Calu3 (cell line): Measurements from ENCODE around the gene HEATR3. TPM values are rescaled to one million over a fixed set of nuclear protein-coding genes. Genes with fewer than 3 reads are reported as not detected.

Experiments used
- BruUV-seq: library from RNA; stranded (reverse); fragments of 400-500 nt; replicated peaks from 2 replicates; lab custom pipeline; 2021; lab: Mats Ljungman, UMichigan
- CTCF ChIA-PET: fragments of 300-600 bp; sonication (Branson Sonifier 250); formaldehyde crosslinking; loops from one replicate; lab custom pipeline; 2022; ENCODE audit warnings: antibody characterized with exemption; lab: Charles Lee
- DNase-seq: peaks from one replicate; pipeline ENCODE4 v3.0.0; 2022
- H3K27ac Mint-ChIP-seq: one replicate; pipeline ENCODE4 v1.8.0; 2022; ENCODE audit warnings: mixed read lengths; ENCODE audit not compliant: unreplicated experiment
- H3K27me3 Mint-ChIP-seq: one replicate; pipeline ENCODE4 v1.8.0; 2022; ENCODE audit warnings: mixed read lengths; ENCODE audit not compliant: unreplicated experiment
- H3K36me3 Mint-ChIP-seq: one replicate; pipeline ENCODE4 v1.8.0; 2022; ENCODE audit warnings: mild to moderate bottlenecking, moderate library complexity, mixed read lengths; ENCODE audit not compliant: insufficient read depth, unreplicated experiment
- H3K4me1 Mint-ChIP-seq: one replicate; pipeline ENCODE4 v1.8.0; 2022; ENCODE audit warnings: mild to moderate bottlenecking, low read depth, mixed read lengths; ENCODE audit not compliant: unreplicated experiment
- H3K4me3 Mint-ChIP-seq: one replicate; pipeline ENCODE4 v1.8.0; 2022; ENCODE audit warnings: mild to moderate bottlenecking, low read depth, moderate library complexity, mixed read lengths; ENCODE audit not compliant: unreplicated experiment
- H3K9me3 Mint-ChIP-seq: one replicate; pipeline ENCODE4 v1.8.0; 2022; ENCODE audit warnings: low read depth, mixed read lengths; ENCODE audit not compliant: unreplicated experiment
- CTCF ChIP-seq: fragments of 200-600 bp; IDR thresholded peaks from one replicate; pipeline ENCODE4 v1.8.0; 2022; ENCODE audit warnings: antibody characterized with exemption; ENCODE audit not compliant: unreplicated experiment
- intact Hi-C: fragments of 100-400 bp; cut with micrococcal nuclease; formaldehyde crosslinking; loops from one replicate; pipeline ENCODE4 v1.10.0; 2022; ENCODE audit not compliant: unreplicated experiment
- total RNA-seq: library from RNA; stranded (reverse); gene quantifications from 2 replicates; pipeline ENCODE4 v1.2.3, GENCODE V29; 2022

Gene HEATR3
- total RNA-seq, 1 experiment from 2014 or later, result 27.3 TPM

GRCh38 chr16:50146479-50147435, 81.0 kb downstream of the HEATR3 start:
- peaks cover 11% of the 10 kb centered on the region for H3K4me1 Mint-ChIP-seq
- no peaks in the 10 kb centered on the region for H3K9me3 Mint-ChIP-seq
- intact Hi-C loops, result no loop called here
- CTCF ChIA-PET, result interaction anchor here (0.7 kb wide), 1 partner anchor 107 kb away, joined by 3 read pairs; no protein-coding TSS in a partner anchor
- no peak overlapping the region for H3K27ac Mint-ChIP-seq
- peaks cover 2% of the 10 kb centered on the region for H3K36me3 Mint-ChIP-seq
- H3K4me3 Mint-ChIP-seq, result no peak overlapping the region
- no TSS peak for BruUV-seq
- no peak for DNase-seq
- no peak for TF ChIP-seq CTCF
- H3K27me3 Mint-ChIP-seq, result no peaks in the 10 kb centered on the region

GRCh38 chr16:50151322-50151721, 85.6 kb downstream of the HEATR3 start:
- intact Hi-C loops, result no loop called here
- no TSS peak for BruUV-seq
- CTCF ChIA-PET, result interaction anchor here (0.6 to 1.4 kb wide), 4 partner anchors 46 to 1108 kb away, joined by 4 to 8 read pairs (median 5); no protein-coding TSS in a partner anchor
- H3K4me3 Mint-ChIP-seq, result no peak overlapping the region
- no peak overlapping the region for H3K27ac Mint-ChIP-seq
- peaks cover 36% of the 10 kb centered on the region for H3K36me3 Mint-ChIP-seq
- peaks cover 31% of the 10 kb centered on the region for H3K4me1 Mint-ChIP-seq
- TF ChIP-seq CTCF, result no peak
- no peaks in the 10 kb centered on the region for H3K9me3 Mint-ChIP-seq
- no peak for DNase-seq
- H3K27me3 Mint-ChIP-seq, result no peaks in the 10 kb centered on the region

- no peak for TF ChIP-seq CTCF
- no peak for DNase-seq
- BruUV-seq, result no TSS peak
- Mint-ChIP-seq H3K4me1 (peaks cover 31% of the 10 kb centered on the region), H3K27ac (peak overlapping the region; percentile 68), H3K36me3 (peaks cover 39% of the 10 kb centered on the region), H3K9me3 (no peaks in the 10 kb centered on the region), H3K27me3 (no peaks in the 10 kb centered on the region), H3K4me3 (peak overlapping the region; percentile 80)
- intact Hi-C loops, result no loop called here
- CTCF ChIA-PET, result interaction anchor here (0.6 to 1.4 kb wide), 5 partner anchors 30 to 1108 kb away, joined by 3 to 8 read pairs (median 5); no protein-coding TSS in a partner anchor
These were observed 86.0 kb downstream of the HEATR3 start for GRCh38 chr16:50151756-50152155.

- TF ChIP-seq CTCF, result no peak
- peak; percentile 34 for DNase-seq
- no peaks in the 10 kb centered on the region for H3K27me3 Mint-ChIP-seq
- peaks cover 40% of the 10 kb centered on the region for H3K36me3 Mint-ChIP-seq
- no peaks in the 10 kb centered on the region for H3K9me3 Mint-ChIP-seq
- no TSS peak for BruUV-seq
- CTCF ChIA-PET, result interaction anchor here (0.7 to 1.4 kb wide), 2 partner anchors 30 to 58 kb away, joined by 3 to 8 read pairs; no protein-coding TSS in a partner anchor
- intact Hi-C loops, result no loop called here
- peaks cover 32% of the 10 kb centered on the region for H3K4me1 Mint-ChIP-seq
- peak overlapping the region; percentile 80 for H3K4me3 Mint-ChIP-seq
- peak overlapping the region; percentile 68 for H3K27ac Mint-ChIP-seq
These were observed 86.6 kb downstream of the HEATR3 start for GRCh38 chr16:50152351-50152806.
